Nephron progenitor cell (in vitro differentiated cells): Measurements from ENCODE around the gene SMARCAD1.
A peak's percentile ranks its signal among the peaks of the same experiment; 100 is the strongest.
"Not testable (repeated sequence)": the region's sequence is repeated elsewhere in the genome, so short reads cannot be mapped to it uniquely, and the experiment has no call there.

ENCODE experiments used
- DNase-seq: peaks from one replicate; pipeline ENCODE4 v3.0.0; 2021
- H3K27ac Mint-ChIP-seq: 2 replicates; pipeline ENCODE4 v1.8.0; 2021; ENCODE audit warnings: mild to moderate bottlenecking, moderate library complexity, mixed read lengths
- H3K27me3 Mint-ChIP-seq: 2 replicates; pipeline ENCODE4 v1.8.0; 2021; ENCODE audit warnings: mild to moderate bottlenecking, low read depth, mixed read lengths; ENCODE audit not compliant: poor library complexity
- H3K36me3 Mint-ChIP-seq: 2 replicates; pipeline ENCODE4 v1.8.0; 2021; ENCODE audit warnings: low read depth, mixed read lengths
- H3K4me1 Mint-ChIP-seq: 2 replicates; pipeline ENCODE4 v1.8.0; 2021; ENCODE audit warnings: mixed read lengths
- H3K4me3 Mint-ChIP-seq: 2 replicates; pipeline ENCODE4 v1.8.0; 2021; ENCODE audit warnings: mild to moderate bottlenecking, moderate library complexity, mixed read lengths
- H3K9me3 Mint-ChIP-seq: 2 replicates; pipeline ENCODE4 v1.8.0; 2021; ENCODE audit warnings: mild to moderate bottlenecking, moderate library complexity, mixed read lengths
- TF ChIP-seq, protein P1 (sequence below): fragments of 200-600 bp; sonication (generic); IDR thresholded peaks from 2 replicates; pipeline ENCODE4 v1.5.0; 2021; ENCODE audit warnings: antibody characterized with exemption

Gene SMARCAD1

DNA sequence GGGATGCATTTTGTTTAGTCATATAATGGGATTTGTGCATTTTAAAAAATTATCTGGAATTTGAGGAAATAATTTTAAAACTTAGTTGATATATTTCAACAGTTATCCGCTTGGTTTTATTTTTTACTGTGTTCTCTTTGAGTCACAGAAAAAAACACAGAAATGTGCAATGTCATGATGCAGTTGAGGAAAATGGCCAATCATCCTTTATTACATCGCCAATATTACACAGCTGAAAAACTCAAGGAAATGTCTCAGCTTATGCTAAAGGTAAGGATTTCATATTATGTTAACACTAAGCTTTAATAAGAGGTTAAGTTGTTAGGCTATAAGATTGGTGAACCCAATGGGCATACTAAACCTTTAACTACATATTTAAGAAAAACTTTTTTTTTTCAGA lies 71.1 kb downstream of the SMARCAD1 start:
- H3K27ac Mint-ChIP-seq = no peak overlapping the region
- TF ChIP-seq, protein P1, sequence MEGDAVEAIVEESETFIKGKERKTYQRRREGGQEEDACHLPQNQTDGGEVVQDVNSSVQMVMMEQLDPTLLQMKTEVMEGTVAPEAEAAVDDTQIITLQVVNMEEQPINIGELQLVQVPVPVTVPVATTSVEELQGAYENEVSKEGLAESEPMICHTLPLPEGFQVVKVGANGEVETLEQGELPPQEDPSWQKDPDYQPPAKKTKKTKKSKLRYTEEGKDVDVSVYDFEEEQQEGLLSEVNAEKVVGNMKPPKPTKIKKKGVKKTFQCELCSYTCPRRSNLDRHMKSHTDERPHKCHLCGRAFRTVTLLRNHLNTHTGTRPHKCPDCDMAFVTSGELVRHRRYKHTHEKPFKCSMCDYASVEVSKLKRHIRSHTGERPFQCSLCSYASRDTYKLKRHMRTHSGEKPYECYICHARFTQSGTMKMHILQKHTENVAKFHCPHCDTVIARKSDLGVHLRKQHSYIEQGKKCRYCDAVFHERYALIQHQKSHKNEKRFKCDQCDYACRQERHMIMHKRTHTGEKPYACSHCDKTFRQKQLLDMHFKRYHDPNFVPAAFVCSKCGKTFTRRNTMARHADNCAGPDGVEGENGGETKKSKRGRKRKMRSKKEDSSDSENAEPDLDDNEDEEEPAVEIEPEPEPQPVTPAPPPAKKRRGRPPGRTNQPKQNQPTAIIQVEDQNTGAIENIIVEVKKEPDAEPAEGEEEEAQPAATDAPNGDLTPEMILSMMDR = no peak
- no peak for DNase-seq
- H3K4me3 Mint-ChIP-seq = no peak overlapping the region
- no peaks in the 10 kb centered on the region for H3K27me3 Mint-ChIP-seq
- no peaks in the 10 kb centered on the region for H3K9me3 Mint-ChIP-seq
- peaks cover 74% of the 10 kb centered on the region for H3K36me3 Mint-ChIP-seq
- no peaks in the 10 kb centered on the region for H3K4me1 Mint-ChIP-seq

DNA sequence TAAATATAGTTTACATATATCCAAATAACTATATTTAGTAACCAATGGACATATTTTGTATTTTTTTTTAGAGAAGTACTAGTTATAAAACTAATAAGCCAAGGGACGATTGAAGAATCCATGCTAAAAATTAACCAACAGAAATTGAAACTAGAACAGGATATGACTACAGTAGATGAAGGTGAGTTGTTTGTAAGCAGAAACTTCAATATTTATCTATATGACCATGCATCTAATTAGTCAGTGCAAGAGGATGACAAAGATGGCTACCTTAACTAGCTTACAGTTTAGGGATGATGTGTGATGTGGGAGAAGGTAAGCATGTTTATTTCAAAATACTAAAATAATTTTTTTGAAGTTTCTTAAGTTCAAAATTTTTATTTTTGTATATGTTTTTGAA lies 77.2 kb downstream of the SMARCAD1 start:
- TF ChIP-seq, protein P1 = no peak
- peaks cover 83% of the 10 kb centered on the region for H3K36me3 Mint-ChIP-seq

DNA sequence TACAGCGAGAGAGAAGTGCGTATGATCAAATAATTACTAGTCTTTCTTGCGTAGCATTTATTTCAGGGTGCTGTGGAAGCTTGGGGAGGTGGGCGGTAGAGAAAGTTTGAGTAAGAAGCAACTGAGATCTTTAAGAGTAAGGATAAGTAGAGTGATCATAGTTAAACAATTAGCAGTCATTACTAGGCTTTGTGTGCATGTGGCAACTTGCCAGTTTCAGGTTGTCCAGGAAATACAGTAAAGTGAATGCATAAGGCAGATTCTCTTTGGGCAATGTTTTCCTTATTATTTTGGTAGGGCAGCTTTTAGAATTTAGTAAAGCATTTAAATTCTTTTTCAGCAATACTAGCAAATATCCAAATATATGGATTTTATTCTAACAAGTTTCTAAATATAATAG lies 78.0 kb downstream of the SMARCAD1 start:
- Mint-ChIP-seq H3K9me3 (no peaks in the 10 kb centered on the region), H3K4me1 (no peaks in the 10 kb centered on the region), H3K4me3 (no peak overlapping the region), H3K27ac (no peak overlapping the region), H3K27me3 (no peaks in the 10 kb centered on the region), H3K36me3 (peaks cover 80% of the 10 kb centered on the region)
- TF ChIP-seq, protein P1 = no peak
- no peak for DNase-seq

More for the DNA sequence above, 77.2 kb downstream of the SMARCAD1 start:
- no peak overlapping the region for H3K4me3 Mint-ChIP-seq
- H3K9me3 Mint-ChIP-seq = no peaks in the 10 kb centered on the region
- no peaks in the 10 kb centered on the region for H3K4me1 Mint-ChIP-seq
- H3K27ac Mint-ChIP-seq = no peak overlapping the region
- no peak for DNase-seq
- H3K27me3 Mint-ChIP-seq = no peaks in the 10 kb centered on the region

DNA sequence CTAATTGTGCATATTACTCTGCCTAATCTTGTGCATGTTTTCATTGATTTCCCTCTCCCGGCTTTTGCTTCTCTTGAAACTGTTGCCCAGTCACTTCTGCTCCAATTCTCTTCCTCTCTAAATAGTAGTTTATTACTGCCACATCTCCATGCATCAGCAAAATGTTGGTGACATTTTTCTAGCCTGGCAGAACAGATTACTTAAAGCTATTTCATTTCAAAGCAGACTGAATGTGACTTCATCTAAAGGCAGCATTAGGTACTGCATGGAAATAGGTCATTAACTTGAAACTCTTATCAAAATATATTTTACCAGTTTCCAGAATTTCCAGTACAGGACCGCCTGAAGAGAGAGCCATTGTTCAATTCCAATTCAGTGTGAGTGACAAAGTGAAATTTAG lies 82.6 kb downstream of the SMARCAD1 start:
- DNase-seq = no peak
- no peak overlapping the region for H3K4me3 Mint-ChIP-seq
- H3K36me3 Mint-ChIP-seq = peaks cover 61% of the 10 kb centered on the region
- peaks cover 22% of the 10 kb centered on the region for H3K4me1 Mint-ChIP-seq
- no peak overlapping the region for H3K27ac Mint-ChIP-seq
- H3K9me3 Mint-ChIP-seq = no peaks in the 10 kb centered on the region
- no peaks in the 10 kb centered on the region for H3K27me3 Mint-ChIP-seq
- TF ChIP-seq, protein P1 = no peak

DNA sequence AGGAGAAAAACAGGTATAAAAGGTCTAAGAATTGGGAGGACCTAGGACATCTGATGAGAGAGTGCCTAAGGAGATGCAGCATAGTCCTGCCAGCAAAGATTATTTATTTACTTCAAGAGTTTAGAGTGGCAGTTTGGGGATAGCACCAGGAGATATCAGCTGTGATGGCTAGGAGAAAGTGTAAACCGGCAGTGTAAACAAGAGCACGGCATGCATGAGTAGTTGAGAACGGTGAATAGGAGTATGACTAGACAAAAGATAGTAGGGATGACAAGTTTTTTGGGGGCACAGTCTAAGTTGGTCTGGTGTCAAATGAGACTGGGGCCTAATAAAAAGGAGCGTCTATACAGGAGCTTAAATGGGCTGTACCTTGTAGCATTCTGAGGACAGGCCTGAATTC lies 86.3 kb downstream of the SMARCAD1 start:
- not testable (repeated sequence) for DNase-seq, H3K27me3 Mint-ChIP-seq, H3K9me3 Mint-ChIP-seq, H3K4me3 Mint-ChIP-seq
- peaks cover 33% of the 10 kb centered on the region for H3K36me3 Mint-ChIP-seq
- H3K4me1 Mint-ChIP-seq = peaks cover 22% of the 10 kb centered on the region
- peak overlapping the region; percentile 75 for H3K27ac Mint-ChIP-seq

DNA sequence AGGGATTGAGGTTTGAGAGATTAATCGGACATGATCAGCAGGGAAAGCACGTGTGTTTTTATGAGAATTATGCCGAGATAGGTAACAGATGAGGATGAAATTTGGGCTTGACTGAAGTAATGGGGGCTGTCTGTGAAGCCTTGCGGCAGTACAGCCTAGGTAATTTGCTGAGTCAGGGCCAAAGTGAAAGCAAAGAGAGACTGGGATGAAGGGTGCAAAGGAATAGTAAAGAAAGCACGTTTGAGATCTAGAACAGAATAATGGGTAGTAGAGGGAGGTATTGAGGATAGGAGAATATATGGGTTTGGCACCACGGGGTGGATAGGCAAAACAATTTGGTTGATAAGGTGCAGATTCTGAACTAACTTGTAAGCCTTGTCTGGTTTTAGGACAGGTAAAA lies 87.8 kb downstream of the SMARCAD1 start:
- Mint-ChIP-seq H3K4me1 (peaks cover 22% of the 10 kb centered on the region), H3K36me3 (peaks cover 23% of the 10 kb centered on the region)
- DNase-seq, H3K4me3 Mint-ChIP-seq, H3K9me3 Mint-ChIP-seq, H3K27me3 Mint-ChIP-seq, H3K27ac Mint-ChIP-seq: not testable (repeated sequence)

DNA sequence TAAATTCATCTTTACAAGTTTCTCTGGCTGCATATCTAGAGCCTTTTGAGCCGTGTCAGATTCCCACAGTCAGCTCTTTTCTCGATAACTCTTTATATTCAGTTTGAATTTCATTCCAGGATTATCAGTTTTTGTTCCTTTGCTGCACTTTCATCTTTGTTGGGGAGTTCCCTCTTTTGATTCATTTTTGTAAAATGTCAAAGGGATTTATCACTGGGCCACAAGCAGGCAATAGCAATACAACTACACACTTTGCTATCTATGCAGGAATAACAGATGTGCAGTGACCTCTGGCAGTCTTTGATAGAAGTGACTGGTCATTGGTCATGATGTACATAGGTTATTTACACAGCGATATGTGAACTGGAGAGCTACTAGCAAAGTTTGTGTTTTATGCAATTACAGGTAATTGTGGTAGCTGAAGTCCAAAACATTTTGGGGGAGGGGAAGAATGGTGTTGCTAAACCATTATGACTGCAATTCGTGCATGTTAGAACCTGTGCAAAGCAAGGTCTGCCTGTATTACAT lies 91.1 kb downstream of the SMARCAD1 start:
- H3K4me1 Mint-ChIP-seq = peaks cover 12% of the 10 kb centered on the region
- H3K27ac Mint-ChIP-seq = peak overlapping the region; percentile 7
- no peaks in the 10 kb centered on the region for H3K36me3 Mint-ChIP-seq
- no peak overlapping the region for H3K4me3 Mint-ChIP-seq
- TF ChIP-seq, protein P1 = no peak
- DNase-seq = no peak
- no peaks in the 10 kb centered on the region for H3K9me3 Mint-ChIP-seq
- no peaks in the 10 kb centered on the region for H3K27me3 Mint-ChIP-seq
